GM18508 (cell line): Measurements from ENCODE around the gene SHKBP1.
A peak's percentile ranks its signal among the peaks of the same experiment; 100 is the strongest.

Source experiments
- ATAC-seq: cut with Tn5 transposase; IDR thresholded peaks from one replicate; pipeline ENCODE4 v1.9.1; 2021; ENCODE audit warnings: moderate number of reproducible peaks; ENCODE audit not compliant: insufficient read depth, unreplicated experiment

Gene SHKBP1

DNA sequence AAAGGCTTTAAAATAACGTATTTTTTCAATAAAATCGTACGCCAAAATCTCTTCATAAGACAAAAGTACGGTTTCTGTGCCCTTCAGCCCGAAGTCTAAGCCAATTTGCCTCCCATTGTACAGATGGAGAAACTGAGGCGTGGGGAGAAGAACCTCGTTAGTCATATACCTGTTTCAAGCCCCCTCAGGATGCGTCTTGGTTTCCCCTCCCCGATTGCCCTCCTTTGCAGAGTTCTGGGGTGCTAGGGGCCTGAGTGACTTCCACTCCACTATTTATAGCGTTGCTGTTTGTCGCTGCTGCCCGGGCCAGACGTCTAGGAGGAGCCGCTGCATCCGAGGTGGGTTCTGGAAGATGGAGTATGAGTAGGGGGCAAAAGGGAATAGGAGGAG, 22.2 kb downstream of the SHKBP1 start:
- ATAC-seq, result no peak

GRCh38 chr19:40599331-40599901, 22.7 kb downstream of the SHKBP1 start:
- ATAC-seq, result no peak

- ATAC-seq, result no peak
These were observed 23.4 kb downstream of the SHKBP1 start for GRCh38 chr19:40599902-40600569.

- ATAC-seq, result no peak
These were observed 24.0 kb downstream of the SHKBP1 start for GRCh38 chr19:40600570-40601133.

GRCh38 chr19:40601134-40601974, 24.7 kb downstream of the SHKBP1 start, which contains the start of gene LTBP4:
Gene LTBP4, plus strand, starts transcription at chr19:40601369. Its CDS starts 19 bp downstream, at chr19:40601388.
- ATAC-seq, result no peak

- no peak for ATAC-seq
These were observed 26.4 kb downstream of the SHKBP1 start for GRCh38 chr19:40603071-40603388.

- ATAC-seq, result peak; percentile 36
These were observed 26.9 kb downstream of the SHKBP1 start for GRCh38 chr19:40603389-40604170.

DNA sequence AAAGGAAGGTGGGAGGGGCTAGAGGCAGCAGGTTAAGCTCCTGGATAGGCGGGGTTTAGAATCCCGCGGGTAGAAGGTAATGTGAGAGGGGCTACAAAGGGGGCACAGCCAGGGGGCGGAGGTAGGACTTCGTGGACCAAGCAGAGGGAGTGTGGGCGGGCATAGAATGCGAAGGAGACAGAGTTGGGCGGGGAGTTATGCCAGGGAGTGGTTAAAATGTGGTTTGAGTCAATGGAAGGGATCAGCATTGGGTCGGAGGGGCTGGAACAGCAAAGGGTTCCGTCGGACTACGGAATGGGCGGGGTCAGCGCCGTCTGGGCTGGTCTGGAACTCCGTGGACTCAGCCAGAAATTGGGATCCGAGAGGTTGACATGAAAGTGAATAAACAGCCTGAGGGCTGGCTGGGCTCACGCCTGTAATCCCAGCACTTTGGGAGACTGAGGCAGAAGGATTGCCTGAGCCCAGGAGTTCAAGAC, 27.5 kb downstream of the SHKBP1 start:
- no peak for ATAC-seq

DNA sequence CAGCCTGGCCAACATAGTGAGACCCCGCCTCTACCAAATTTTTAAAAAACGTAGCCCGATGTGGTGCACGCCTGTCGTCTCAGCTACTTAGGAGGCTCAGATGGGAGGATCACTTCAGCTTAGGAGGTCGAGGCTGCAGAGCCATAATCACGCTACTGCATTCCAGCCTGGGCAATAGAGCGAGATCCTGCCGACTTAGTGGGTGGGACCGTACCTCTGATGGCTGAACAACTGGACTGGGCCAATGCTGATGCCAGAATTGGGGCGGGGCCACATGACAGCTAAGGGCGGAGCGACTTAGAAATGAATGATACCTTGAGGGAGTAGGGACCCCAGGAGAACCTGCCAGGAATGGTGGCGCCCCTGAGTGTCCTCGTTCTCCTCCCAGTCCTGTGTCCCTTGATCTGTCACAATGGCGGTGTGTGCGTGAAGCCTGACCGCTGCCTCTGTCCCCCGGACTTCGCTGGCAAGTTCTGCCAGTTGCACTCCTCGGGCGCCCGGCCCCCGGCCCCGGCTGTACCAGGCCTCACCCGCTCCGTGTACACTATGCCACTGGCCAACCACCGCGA, 28.1 kb downstream of the SHKBP1 start:
- no peak for ATAC-seq

- no peak for ATAC-seq
These were observed 28.7 kb downstream of the SHKBP1 start for GRCh38 chr19:40605216-40605971.

GRCh38 chr19:40607311-40608239, 30.9 kb downstream of the SHKBP1 start:
- ATAC-seq, result no peak

GRCh38 chr19:40608240-40608621, 31.6 kb downstream of the SHKBP1 start:
- ATAC-seq, result no peak

DNA sequence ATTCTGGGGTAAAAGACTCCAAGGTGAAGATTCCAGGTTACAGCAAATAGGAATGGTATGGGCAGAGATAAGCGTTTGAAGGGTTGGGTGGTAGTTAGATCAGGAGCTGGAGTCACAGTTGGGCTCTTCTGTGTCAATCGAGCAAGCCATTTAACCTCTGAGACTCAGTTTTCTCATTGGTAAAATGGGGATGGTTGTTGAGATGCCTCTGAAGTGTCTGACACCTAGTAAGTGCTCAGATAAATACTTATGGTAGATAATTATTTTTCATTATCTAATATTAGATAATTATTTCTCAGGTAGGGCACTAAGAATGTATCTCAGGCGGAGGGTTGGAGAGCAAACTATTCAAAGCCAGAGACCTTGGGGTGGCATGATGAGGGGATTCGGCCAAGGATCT, 32.3 kb downstream of the SHKBP1 start:
- no peak for ATAC-seq

DNA sequence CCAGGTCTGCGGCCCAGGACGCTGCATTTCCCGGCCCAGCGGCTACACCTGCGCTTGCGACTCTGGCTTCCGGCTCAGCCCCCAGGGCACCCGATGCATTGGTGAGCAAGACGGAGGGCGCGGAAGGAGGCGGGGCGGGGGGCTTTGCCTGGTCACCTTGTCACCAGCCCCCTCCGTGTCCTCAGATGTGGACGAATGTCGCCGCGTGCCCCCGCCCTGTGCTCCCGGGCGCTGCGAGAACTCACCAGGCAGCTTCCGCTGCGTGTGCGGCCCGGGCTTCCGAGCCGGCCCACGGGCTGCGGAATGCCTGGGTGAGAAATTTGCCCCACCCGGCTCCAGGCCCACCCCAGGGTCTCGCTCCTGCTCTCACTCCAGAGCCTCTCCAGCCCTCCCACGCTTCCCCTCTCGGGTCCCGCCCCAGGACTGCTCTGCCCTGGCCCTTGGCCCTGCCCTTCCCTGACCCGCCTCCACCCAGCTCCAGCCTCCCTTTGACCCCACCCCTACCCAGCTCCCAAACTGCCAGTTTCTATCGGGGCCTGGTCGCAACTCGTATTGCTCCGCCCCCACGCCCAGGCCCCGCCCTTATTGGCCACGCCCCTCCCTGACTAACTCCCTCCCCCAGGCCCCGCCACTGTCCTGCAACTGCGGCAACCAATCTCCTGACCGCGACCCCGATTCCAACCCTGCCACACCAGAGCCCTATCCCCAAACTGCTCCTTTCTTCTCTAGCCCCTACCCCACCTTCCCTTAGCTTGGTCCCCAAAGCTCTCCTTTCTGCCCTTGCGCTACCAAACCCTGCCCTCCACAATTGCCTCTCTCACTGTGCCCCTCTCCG, 33.1 kb downstream of the SHKBP1 start:
- ATAC-seq, result no peak

- no peak for ATAC-seq
These were observed 33.9 kb downstream of the SHKBP1 start for GRCh38 chr19:40610396-40611064.

DNA sequence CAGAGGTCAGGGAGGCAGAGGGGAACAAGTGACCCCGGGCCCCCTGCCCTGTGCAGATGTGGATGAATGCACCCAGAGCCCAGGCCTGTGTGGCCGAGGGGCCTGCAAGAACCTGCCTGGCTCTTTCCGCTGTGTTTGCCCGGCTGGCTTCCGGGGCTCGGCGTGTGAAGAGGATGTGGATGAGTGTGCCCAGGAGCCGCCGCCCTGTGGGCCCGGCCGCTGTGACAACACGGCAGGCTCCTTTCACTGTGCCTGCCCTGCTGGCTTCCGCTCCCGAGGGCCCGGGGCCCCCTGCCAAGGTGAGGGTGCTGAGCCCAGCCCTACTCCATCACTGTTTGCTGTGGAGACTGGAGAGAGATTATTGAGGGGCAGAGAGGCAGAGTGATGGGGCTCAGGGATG, 34.4 kb downstream of the SHKBP1 start:
- ATAC-seq, result no peak
